ENCODE measurements around the gene ARHGAP6. TPM values are rescaled to one million over a fixed set of nuclear protein-coding genes. Genes with fewer than 3 reads are reported as not detected.

Gene ARHGAP6
- total and polyA plus RNA-seq, 2 of the 4 experiments (the other 2 are of a cell fraction) = 1.4 to 1.8 TPM

GRCh38 chrX:11193035-11193469 is 472.7 kb downstream of the ARHGAP6 start:
- ChIA-PET CTCF (interaction anchor here (0.7 to 1.0 kb wide), 2 partner anchors 12 to 27 kb away, joined by 3 read pairs; no protein-coding TSS in a partner anchor), POLR2A (ENCODE audit: unreplicated experiment) (no interaction called here)
- TF ChIP-seq MAZ (IDR thresholded peaks at IDR 0.05; ENCODE audit: borderline replicate concordance, low read depth, low read length) = no peak
- no peak for TF ChIP-seq RAD21 (IDR thresholded peaks at IDR 0.05; ENCODE audit: low read length)
- no peak for TF ChIP-seq USF2 (IDR thresholded peaks at IDR 0.05; ENCODE audit: low read depth, low read length)
- no peak for TF ChIP-seq RCOR1 (IDR thresholded peaks at IDR 0.05; ENCODE audit: insufficient replicate concordance, low read length)
- no peak for TF ChIP-seq MAFK (IDR thresholded peaks at IDR 0.05; ENCODE audit: low read depth, low read length)
- no peak for TF ChIP-seq FOS (IDR thresholded peaks at IDR 0.05; ENCODE audit: low read depth, low read length)
- no peak for TF ChIP-seq POLR2A (IDR thresholded peaks at IDR 0.05; ENCODE audit: low read depth, low read length)
- TF ChIP-seq NFE2L2 (IDR thresholded peaks at IDR 0.05; ENCODE audit: low read depth, low read length) = no peak
- TF ChIP-seq CTCF (conservative IDR thresholded peaks at IDR 0.05; ENCODE audit: low read depth, low read length) = no peak
- TF ChIP-seq CHD1 (IDR thresholded peaks at IDR 0.05; ENCODE audit: low read depth, low read length) = no peak
- no peak for TF ChIP-seq SMC3 (IDR thresholded peaks at IDR 0.05; ENCODE audit: low read depth, low read length)
- TF ChIP-seq MXI1 (IDR thresholded peaks at IDR 0.05; ENCODE audit: borderline replicate concordance, low read depth, low read length) = no peak
- TF ChIP-seq CEBPB (IDR thresholded peaks at IDR 0.05; ENCODE audit: low read depth, low read length) = no peak
- no peak for TF ChIP-seq ELK1 (IDR thresholded peaks at IDR 0.05; ENCODE audit: borderline replicate concordance, low read depth, low read length)
- no peak for TF ChIP-seq BHLHE40 (IDR thresholded peaks at IDR 0.05; ENCODE audit: low read depth, low read length)
- TF ChIP-seq RFX5 (IDR thresholded peaks at IDR 0.05; ENCODE audit: low read depth, low read length) = no peak
- H3K14ac ChIP-seq (replicated peaks; ENCODE audit: low read depth, low read length) = no peak overlapping the region
- H3K36me3 ChIP-seq (ENCODE audit: control insufficient read depth, insufficient read depth, low read length) = no peaks in the 10 kb centered on the region
- H3K23ac ChIP-seq (ENCODE audit: low read depth, low read length) = no peak overlapping the region
- H2BK5ac ChIP-seq (ENCODE audit: low read depth, low read length, poor library complexity, severe bottlenecking) = no peak overlapping the region
- no peak overlapping the region for H2BK15ac ChIP-seq (ENCODE audit: low read depth, low read length)
- H3K9ac ChIP-seq (ENCODE audit: low read depth, low read length) = no peak overlapping the region
- H3K56ac ChIP-seq (ENCODE audit: extremely low read depth, insufficient read depth, low read length) = no peak overlapping the region
- no peak overlapping the region for H2AFZ ChIP-seq (replicated peaks; ENCODE audit: low read length, poor library complexity)
- no peaks in the 10 kb centered on the region for H3K27me3 ChIP-seq (ENCODE audit: control insufficient read depth, insufficient read depth, low read length)
- H3K27ac ChIP-seq (ENCODE audit: insufficient read depth, low read length) = no peak overlapping the region
- no peak overlapping the region for H4K8ac ChIP-seq (ENCODE audit: low read depth in 2 of 2, low read length in 2 of 2)
- H2AK9ac ChIP-seq (replicated peaks; ENCODE audit: low read depth, low read length, poor library complexity) = no peak overlapping the region
- WGBS, 2 experiments (ENCODE audit: extremely low coverage in 2 of 2, insufficient read length in 1 of 2) = no CpG with 5 or more reads among the region's 5 CpGs
- intact Hi-C loops (cut with micrococcal nuclease) = no loop called here
- dilution Hi-C loops (cut with HindIII; ENCODE audit: low sequenced_read_pairs, unreplicated experiment) = no loop called here
- no TSS peak for BruUV-seq (replicated peaks)
- H3K4me1 ChIP-seq (ENCODE audit: control insufficient read depth, insufficient read depth, low read length) = no peaks in the 10 kb centered on the region; the same call in 1 of the 2 replicates
- H3K18ac ChIP-seq (ENCODE audit: low read depth, low read length) = peak overlapping the region; percentile 69; the same call in 1 of the 2 replicates
- peaks cover 4% of the 10 kb centered on the region; the same call in 1 of the 2 replicates for H3K9me1 ChIP-seq (ENCODE audit: insufficient read depth, low read length)
- H2BK20ac ChIP-seq (ENCODE audit: low read depth, low read length) = no peak overlapping the region
- no peaks in the 10 kb centered on the region for H3K9me3 ChIP-seq (ENCODE audit: control insufficient read depth, insufficient read depth, low read length)
- H3K4me2 ChIP-seq (ENCODE audit: low read depth, low read length) = peak overlapping the region; percentile 50; the same call in 1 of the 2 replicates
- DNase-seq = peak; percentile 53
- no peak overlapping the region for H2AK5ac ChIP-seq (ENCODE audit: low read depth, low read length)
- no peak overlapping the region for H4K91ac ChIP-seq (ENCODE audit: insufficient read depth, low read depth, low read length)
- no peak for ATAC-seq (ENCODE audit: low read depth)
- no peak overlapping the region for H3K4ac ChIP-seq (ENCODE audit: low read depth, low read length)
- no peak overlapping the region for H3K4me3 ChIP-seq (ENCODE audit: insufficient read depth, low read depth, low read length)
- no peaks in the 10 kb centered on the region for H4K20me1 ChIP-seq (ENCODE audit: insufficient read depth, low read length)
- in situ Hi-C loops (cut with MboI; ENCODE audit: low sequenced_read_pairs) = no loop called here
- H2BK120ac ChIP-seq (ENCODE audit: low read depth, low read length) = no peak overlapping the region
- H3K79me1 ChIP-seq (ENCODE audit: low read depth in 1 of 2, low read length in 2 of 2) = no peaks in the 10 kb centered on the region
- H4K5ac ChIP-seq (ENCODE audit: low read depth, low read length) = no peak overlapping the region
